ENCODE results near the gene SCLY. TPM values are rescaled to one million over a fixed set of nuclear protein-coding genes. Genes with fewer than 3 reads are reported as not detected.

SCLY gene
- total and polyA plus RNA-seq, 2 donors (not counting 1 experiment from before 2014, with no cell fraction given), result 16.4 to 42.4 TPM

DNA sequence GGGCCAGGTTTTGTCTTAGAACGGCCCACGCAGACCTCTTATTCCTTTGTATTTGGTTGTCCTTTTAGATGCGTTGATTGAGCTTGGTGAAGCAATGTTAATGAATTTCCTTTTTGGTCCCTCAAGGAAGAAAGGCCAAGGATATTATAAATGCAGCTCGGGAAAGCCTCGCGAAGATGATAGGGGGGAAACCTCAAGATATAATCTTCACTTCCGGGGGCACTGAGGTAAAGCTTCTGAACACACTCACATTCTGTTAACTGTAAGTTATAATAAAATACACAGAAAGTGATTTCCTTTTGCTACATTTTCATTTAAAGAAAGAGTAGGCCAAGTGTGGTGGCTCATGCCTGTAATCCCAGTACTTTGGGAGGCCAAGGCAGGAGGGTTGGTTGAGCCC is 7.1 kb downstream of the SCLY start:
- Histone ChIP-seq H4K20me1 (ENCODE audit: control insufficient read depth, insufficient read depth, low read length, poor library complexity, severe bottlenecking) (no peaks in the 10 kb centered on the region), H2AFZ (ENCODE audit: insufficient read depth, low read depth, low read length, poor library complexity, severe bottlenecking) (no peak overlapping the region), H3K9me3 (ENCODE audit: control extremely low read depth in 1 of 3, control insufficient read depth in 2 of 3, insufficient read depth in 1 of 3, low read length in 2 of 3) (peaks cover 0 to 1% (median 0%) of the 10 kb centered on the region in 3 donors), H3K27ac (ENCODE audit: low read length in 2 of 2) (no peak overlapping the region), H3K9ac (ENCODE audit: low read length) (no peak overlapping the region), H3K4me1 (ENCODE audit: control insufficient read depth in 2 of 2, insufficient read depth in 2 of 2, low read length in 2 of 2) (no peaks in the 10 kb centered on the region), H3K4me2 (replicated peaks; ENCODE audit: low read depth, low read length, poor library complexity, severe bottlenecking) (no peak overlapping the region), H3K79me2 (ENCODE audit: control insufficient read depth, insufficient read depth, low read length) (peaks cover 2% of the 10 kb centered on the region), H3K36me3 (replicated peaks in 1 of 2; ENCODE audit: control extremely low read depth in 1 of 2, control insufficient read depth in 1 of 2, extremely low read depth in 1 of 2, insufficient read depth in 2 of 2, low read length in 1 of 2) (peaks cover 0 to 28% of the 10 kb centered on the region in 2 experiments), H3K27me3 (replicated peaks in 1 of 4; ENCODE audit: control extremely low read depth in 1 of 4, control insufficient read depth in 3 of 4, insufficient read depth in 4 of 4, low read length in 3 of 4) (no peaks in the 10 kb centered on the region), H3K4me3 (ENCODE audit: control extremely low read depth in 1 of 5, extremely low read depth in 1 of 5, insufficient read depth in 1 of 5, low read depth in 2 of 5, low read length in 4 of 5) (no peak overlapping the region)
- intact Hi-C loops (cut with micrococcal nuclease), result no loop called here
- DNase-seq, result no peak
- POLR2A ChIA-PET, result no interaction called here
- Mint-ChIP-seq H3K9me3 (ENCODE audit: insufficient read depth) (peaks cover under 1% of the 10 kb centered on the region), H3K4me3 (no peak overlapping the region), H3K27ac (no peak overlapping the region), H3K27me3 (no peaks in the 10 kb centered on the region), H3K4me1 (no peaks in the 10 kb centered on the region)
- TF ChIP-seq, protein P1, sequence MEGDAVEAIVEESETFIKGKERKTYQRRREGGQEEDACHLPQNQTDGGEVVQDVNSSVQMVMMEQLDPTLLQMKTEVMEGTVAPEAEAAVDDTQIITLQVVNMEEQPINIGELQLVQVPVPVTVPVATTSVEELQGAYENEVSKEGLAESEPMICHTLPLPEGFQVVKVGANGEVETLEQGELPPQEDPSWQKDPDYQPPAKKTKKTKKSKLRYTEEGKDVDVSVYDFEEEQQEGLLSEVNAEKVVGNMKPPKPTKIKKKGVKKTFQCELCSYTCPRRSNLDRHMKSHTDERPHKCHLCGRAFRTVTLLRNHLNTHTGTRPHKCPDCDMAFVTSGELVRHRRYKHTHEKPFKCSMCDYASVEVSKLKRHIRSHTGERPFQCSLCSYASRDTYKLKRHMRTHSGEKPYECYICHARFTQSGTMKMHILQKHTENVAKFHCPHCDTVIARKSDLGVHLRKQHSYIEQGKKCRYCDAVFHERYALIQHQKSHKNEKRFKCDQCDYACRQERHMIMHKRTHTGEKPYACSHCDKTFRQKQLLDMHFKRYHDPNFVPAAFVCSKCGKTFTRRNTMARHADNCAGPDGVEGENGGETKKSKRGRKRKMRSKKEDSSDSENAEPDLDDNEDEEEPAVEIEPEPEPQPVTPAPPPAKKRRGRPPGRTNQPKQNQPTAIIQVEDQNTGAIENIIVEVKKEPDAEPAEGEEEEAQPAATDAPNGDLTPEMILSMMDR (IDR thresholded peaks at IDR 0.05), result no peak
- TF ChIP-seq EZH2 (IDR thresholded peaks at IDR 0.05; ENCODE audit: borderline replicate concordance, insufficient read depth, low read depth, low read length, poor library complexity, severe bottlenecking), result no peak
- WGBS (ENCODE audit: insufficient coverage), result 90% methylated on average over 3 of the region's 7 CpGs
- ATAC-seq (ENCODE audit: low read depth), result no peak
- CTCF ChIA-PET, result no interaction called here

DNA sequence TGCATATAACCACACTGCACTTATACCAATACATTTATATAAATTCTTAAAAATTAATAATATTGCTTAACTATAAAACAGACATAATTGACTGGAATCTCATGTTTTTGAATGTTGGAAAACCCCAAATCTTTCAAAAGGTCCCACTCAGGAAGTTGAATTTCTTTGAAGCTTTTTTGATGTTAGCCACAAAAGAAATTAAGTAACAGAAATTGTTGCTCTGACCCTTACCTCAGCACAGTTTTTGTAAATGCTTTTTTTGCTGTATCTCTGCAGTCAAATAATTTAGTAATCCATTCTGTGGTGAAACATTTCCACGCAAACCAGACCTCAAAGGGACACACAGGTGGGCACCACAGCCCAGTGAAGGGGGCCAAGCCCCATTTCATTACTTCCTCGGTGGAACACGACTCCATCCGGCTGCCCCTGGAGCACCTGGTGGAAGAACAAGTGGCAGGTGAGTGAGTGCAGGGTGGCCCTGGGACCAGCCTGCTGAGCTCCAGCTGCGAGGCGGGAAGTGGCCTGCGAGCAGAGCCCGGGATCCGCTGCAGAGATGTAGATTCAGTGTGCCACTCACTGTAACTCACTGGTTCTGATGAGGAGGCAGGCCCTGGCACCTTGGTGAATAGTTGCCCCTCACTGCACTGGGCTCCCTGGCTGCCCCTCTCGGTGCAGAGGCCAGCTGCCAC is 8.4 kb downstream of the SCLY start:
- CTCF ChIA-PET, result no interaction called here
- DNase-seq (no peak), ATAC-seq (ENCODE audit: low read depth) (no peak)
- intact Hi-C loops (cut with micrococcal nuclease), result no loop called here
- H3K36me3 ChIP-seq (replicated peaks in 1 of 2; ENCODE audit: control extremely low read depth in 1 of 2, control insufficient read depth in 1 of 2, extremely low read depth in 1 of 2, insufficient read depth in 2 of 2, low read length in 1 of 2), result peaks cover 0 to 28% of the 10 kb centered on the region in 2 experiments
- H3K4me1 ChIP-seq (ENCODE audit: control insufficient read depth in 2 of 2, insufficient read depth in 2 of 2, low read length in 2 of 2), result no peaks in the 10 kb centered on the region
- peaks cover 0 to 1% (median 0%) of the 10 kb centered on the region in 3 donors for H3K9me3 ChIP-seq (ENCODE audit: control extremely low read depth in 1 of 3, control insufficient read depth in 2 of 3, insufficient read depth in 1 of 3, low read length in 2 of 3)
- H4K20me1 ChIP-seq (ENCODE audit: control insufficient read depth, insufficient read depth, low read length, poor library complexity, severe bottlenecking), result no peaks in the 10 kb centered on the region
- Mint-ChIP-seq H3K4me1 (no peaks in the 10 kb centered on the region), H3K4me3 (no peak overlapping the region), H3K27ac (no peak overlapping the region), H3K27me3 (no peaks in the 10 kb centered on the region), H3K9me3 (ENCODE audit: insufficient read depth) (peaks cover 2% of the 10 kb centered on the region)
- TF ChIP-seq, protein P1 (IDR thresholded peaks at IDR 0.05), result no peak
- TF ChIP-seq EZH2 (IDR thresholded peaks at IDR 0.05; ENCODE audit: borderline replicate concordance, insufficient read depth, low read depth, low read length, poor library complexity, severe bottlenecking), result no peak
- POLR2A ChIA-PET, result no interaction called here
- 92% methylated on average over 9 of the region's 10 CpGs for WGBS (ENCODE audit: insufficient coverage)
- no peak overlapping the region for H3K4me2 ChIP-seq (replicated peaks; ENCODE audit: low read depth, low read length, poor library complexity, severe bottlenecking)
- no peaks in the 10 kb centered on the region for H3K79me2 ChIP-seq (ENCODE audit: control insufficient read depth, insufficient read depth, low read length)
- no peak overlapping the region for H3K27ac ChIP-seq (ENCODE audit: low read length in 2 of 2)
- no peak overlapping the region for H2AFZ ChIP-seq (ENCODE audit: insufficient read depth, low read depth, low read length, poor library complexity, severe bottlenecking)
- no peak overlapping the region for H3K9ac ChIP-seq (ENCODE audit: low read length)
- no peaks in the 10 kb centered on the region for H3K27me3 ChIP-seq (replicated peaks in 1 of 4; ENCODE audit: control extremely low read depth in 1 of 4, control insufficient read depth in 3 of 4, insufficient read depth in 4 of 4, low read length in 3 of 4)
- no peak overlapping the region for H3K4me3 ChIP-seq (ENCODE audit: control extremely low read depth in 1 of 5, extremely low read depth in 1 of 5, insufficient read depth in 1 of 5, low read depth in 2 of 5, low read length in 4 of 5)
